ENCODE data around the gene DPP9. TPM values are rescaled to one million over a fixed set of nuclear protein-coding genes. Genes with fewer than 3 reads are reported as not detected.

DPP9 gene
- total RNA-seq, 1 donor from 2014 or later: 48.0 TPM

GRCh38 chr19:4705413-4706131 is 18.1 kb downstream of the DPP9 start:
- no peaks in the 10 kb centered on the region for H3K36me3 Mint-ChIP-seq (ENCODE audit: low read depth)
- H3K4me1 Mint-ChIP-seq: no peaks in the 10 kb centered on the region
- TF ChIP-seq CTCF (conservative IDR thresholded peaks at IDR 0.05): no peak
- no peak overlapping the region for H3K4me3 Mint-ChIP-seq
- no peak for DNase-seq (ENCODE audit: low read depth, low spot score)
- H3K27ac Mint-ChIP-seq (ENCODE audit: unreplicated experiment): no peak overlapping the region
- no peaks in the 10 kb centered on the region for H3K9me3 Mint-ChIP-seq
- H3K27me3 Mint-ChIP-seq (ENCODE audit: low read depth): no peaks in the 10 kb centered on the region

GRCh38 chr19:4704317-4704673 is 19.3 kb downstream of the DPP9 start:
- no peak for DNase-seq (ENCODE audit: low read depth, low spot score)
- no peaks in the 10 kb centered on the region for H3K4me1 Mint-ChIP-seq
- H3K4me3 Mint-ChIP-seq: no peak overlapping the region
- H3K27ac Mint-ChIP-seq (ENCODE audit: unreplicated experiment): no peak overlapping the region
- no peaks in the 10 kb centered on the region for H3K27me3 Mint-ChIP-seq (ENCODE audit: low read depth)
- no peaks in the 10 kb centered on the region for H3K36me3 Mint-ChIP-seq (ENCODE audit: low read depth)
- H3K9me3 Mint-ChIP-seq: no peaks in the 10 kb centered on the region
- TF ChIP-seq CTCF (conservative IDR thresholded peaks at IDR 0.05): no peak

GRCh38 chr19:4703671-4704316 is 19.8 kb downstream of the DPP9 start:
- DNase-seq (ENCODE audit: low read depth, low spot score): no peak
- H3K27ac Mint-ChIP-seq (ENCODE audit: unreplicated experiment): no peak overlapping the region
- H3K27me3 Mint-ChIP-seq (ENCODE audit: low read depth): no peaks in the 10 kb centered on the region
- H3K4me1 Mint-ChIP-seq: no peaks in the 10 kb centered on the region
- TF ChIP-seq CTCF (conservative IDR thresholded peaks at IDR 0.05): no peak
- no peaks in the 10 kb centered on the region for H3K9me3 Mint-ChIP-seq
- no peaks in the 10 kb centered on the region for H3K36me3 Mint-ChIP-seq (ENCODE audit: low read depth)
- no peak overlapping the region for H3K4me3 Mint-ChIP-seq

- Mint-ChIP-seq H3K9me3 (no peaks in the 10 kb centered on the region), H3K27me3 (ENCODE audit: low read depth) (no peaks in the 10 kb centered on the region), H3K4me1 (no peaks in the 10 kb centered on the region), H3K36me3 (ENCODE audit: low read depth) (no peaks in the 10 kb centered on the region), H3K4me3 (no peak overlapping the region), H3K27ac (ENCODE audit: unreplicated experiment) (no peak overlapping the region)
- no peak for TF ChIP-seq CTCF (conservative IDR thresholded peaks at IDR 0.05)
- DNase-seq (ENCODE audit: low read depth, low spot score): no peak
Measured at GRCh38 chr19:4702764-4703163, 20.9 kb downstream of the DPP9 start.

GRCh38 chr19:4701557-4701956 is 22.1 kb downstream of the DPP9 start:
- no peaks in the 10 kb centered on the region for H3K4me1 Mint-ChIP-seq
- no peak for TF ChIP-seq CTCF (conservative IDR thresholded peaks at IDR 0.05)
- H3K27ac Mint-ChIP-seq (ENCODE audit: unreplicated experiment): no peak overlapping the region
- no peak for DNase-seq (ENCODE audit: low read depth, low spot score)
- H3K9me3 Mint-ChIP-seq: no peaks in the 10 kb centered on the region
- no peaks in the 10 kb centered on the region for H3K36me3 Mint-ChIP-seq (ENCODE audit: low read depth)
- no peaks in the 10 kb centered on the region for H3K27me3 Mint-ChIP-seq (ENCODE audit: low read depth)
- H3K4me3 Mint-ChIP-seq: no peak overlapping the region
